Lower leg skin (tissue), 3 donors: ENCODE measurements around the gene DRICH1.

Experiments
- CTCF ChIP-seq, 3 donors: fragments of 450-650 bp; IDR thresholded peaks; one replicate each; pipeline ENCODE4 v1.5.1; 2016; ENCODE audit warnings: antibody characterized with exemption in 3 of 3, mild to moderate bottlenecking in 3 of 3, moderate library complexity in 2 of 3
- POLR2A ChIP-seq, 2 donors: fragments of 450-650 bp; IDR thresholded peaks; one replicate each; pipeline ENCODE4 v1.6.1; 2016 to 2017; ENCODE audit warnings: antibody characterized with exemption in 2 of 2, mild to moderate bottlenecking in 1 of 2, moderate library complexity in 1 of 2

GRCh38 chr22:23603266-23603665, 28.9 kb downstream of the DRICH1 start:
- no peak for TF ChIP-seq CTCF (IDR thresholded peaks at IDR 0.05)
- no peak for TF ChIP-seq POLR2A (IDR thresholded peaks at IDR 0.05)
